B cell (primary cell): ENCODE data around the gene POLR2F. TPM values are rescaled to one million over a fixed set of nuclear protein-coding genes. Genes with fewer than 3 reads are reported as not detected.

Source experiments
- ATAC-seq: fragments of 200-7000 bp; cut with Tn5 transposase; one replicate; pipeline ENCODE4 v1.10.0; 2021; ENCODE audit warnings: low read depth, mild to moderate bottlenecking, moderate number of reproducible peaks, moderate library complexity
- CTCF ChIA-PET: fragments of 350-600 bp; sonication (Branson Sonifier 250); formaldehyde crosslinking; loops from one replicate; lab custom pipeline; 2021; ENCODE audit warnings: antibody characterized with exemption, inconsistent platforms; lab: Charles Lee
- POLR2A ChIA-PET: fragments of 350-600 bp; sonication (Branson Sonifier 250); formaldehyde crosslinking; loops from one replicate; lab custom pipeline; 2021; ENCODE audit warnings: antibody characterized with exemption; lab: Charles Lee
- DNase-seq: peaks from one replicate; pipeline ENCODE4 v3.0.0; 2013
- H2AFZ ChIP-seq: 2 replicates; pipeline ENCODE4 v1.6.1; 2012; ENCODE audit warnings: mild to moderate bottlenecking, low read depth, low read length; ENCODE audit not compliant: insufficient read depth, poor library complexity, severe bottlenecking
- H3K27ac ChIP-seq, 2 donors: 1 replicate in 1 of 2; 2 replicates in 1 of 2; pipeline ENCODE4 v1.5.1; 2012 to 2013; ENCODE audit warnings: low read length in 2 of 2, mild to moderate bottlenecking in 2 of 2, moderate library complexity in 1 of 2
- H3K27me3 ChIP-seq, 4 experiments: fragments of 200-600 bp in 1 of 4; sonication (generic) in 1 of 4; replicated peaks in 1 of 4; 1 replicate in 2 of 4; 2 replicates in 2 of 4; pipeline versions ENCODE4 v1.6.1 to v1.7.0; 2013 to 2016; ENCODE audit warnings: low read length in 3 of 4, mild to moderate bottlenecking in 2 of 4, mixed read lengths in 1 of 4, moderate library complexity in 1 of 4; ENCODE audit not compliant: insufficient read depth in 4 of 4, control insufficient read depth in 3 of 4; ENCODE audit errors: control extremely low read depth in 1 of 4
- H3K36me3 ChIP-seq, 2 experiments: replicated peaks in 1 of 2; 1 replicate in 1 of 2; 2 replicates in 1 of 2; pipeline versions ENCODE4 v1.6.1 to v1.7.1; 2013; ENCODE audit warnings: low read length in 1 of 2; ENCODE audit not compliant: insufficient read depth in 2 of 2, control insufficient read depth in 1 of 2; ENCODE audit errors: control extremely low read depth in 1 of 2, extremely low read depth in 1 of 2
- H3K4me1 ChIP-seq, 2 donors: fragments of 200-600 bp in 1 of 2; sonication (generic) in 1 of 2; 1 replicate in 1 of 2; 2 replicates in 1 of 2; pipeline versions ENCODE4 v1.5.1 to v1.6.1; 2013 to 2017; ENCODE audit warnings: low read length in 2 of 2; ENCODE audit not compliant: control insufficient read depth in 2 of 2, insufficient read depth in 2 of 2
- H3K4me2 ChIP-seq: replicated peaks from 2 replicates; pipeline ENCODE3; 2012; ENCODE audit warnings: mild to moderate bottlenecking, low read depth, low read length; ENCODE audit not compliant: poor library complexity, severe bottlenecking
- H3K4me3 ChIP-seq, 5 experiments: fragments of 200-600 bp in 1 of 5; sonication (generic) in 1 of 5; 1 replicate in 3 of 5; 2 replicates in 2 of 5; pipeline versions ENCODE4 v1.5.1 to v1.7.0; 2011 to 2016; ENCODE audit warnings: low read length in 4 of 5, mild to moderate bottlenecking in 4 of 5, low read depth in 2 of 5, control low read depth in 1 of 5, moderate library complexity in 1 of 5; ENCODE audit not compliant: insufficient read depth in 1 of 5; ENCODE audit errors: control extremely low read depth in 1 of 5, extremely low read depth in 1 of 5
- H3K79me2 ChIP-seq: fragments of 200-600 bp; sonication (generic); one replicate; pipeline ENCODE4 v1.6.0; 2016; ENCODE audit warnings: low read length; ENCODE audit not compliant: control insufficient read depth, insufficient read depth
- H3K9ac ChIP-seq: fragments of 200-600 bp; sonication (generic); 2 replicates; pipeline ENCODE4 v1.6.1; 2017; ENCODE audit warnings: mild to moderate bottlenecking, low read length, moderate library complexity
- H3K9me3 ChIP-seq, 3 donors: one replicate each; pipeline versions ENCODE4 v1.6.1 to v1.7.1; 2013; ENCODE audit warnings: low read length in 2 of 3; ENCODE audit not compliant: control insufficient read depth in 2 of 3, insufficient read depth in 1 of 3; ENCODE audit errors: control extremely low read depth in 1 of 3
- H4K20me1 ChIP-seq: 2 replicates; pipeline ENCODE4 v1.6.0; 2012; ENCODE audit warnings: mild to moderate bottlenecking, low read length; ENCODE audit not compliant: insufficient read depth, control insufficient read depth, poor library complexity, severe bottlenecking
- H3K27ac Mint-ChIP-seq: one replicate; pipeline ENCODE4 v1.8.0; 2021; ENCODE audit warnings: mixed read lengths
- H3K27me3 Mint-ChIP-seq: one replicate; pipeline ENCODE4 v1.8.0; 2021; ENCODE audit warnings: mixed read lengths
- H3K4me1 Mint-ChIP-seq: one replicate; pipeline ENCODE4 v1.8.0; 2021; ENCODE audit warnings: mixed read lengths
- H3K4me3 Mint-ChIP-seq: one replicate; pipeline ENCODE4 v1.8.0; 2021; ENCODE audit warnings: mixed read lengths
- H3K9me3 Mint-ChIP-seq: one replicate; pipeline ENCODE4 v1.8.0; 2022; ENCODE audit warnings: mixed read lengths; ENCODE audit not compliant: insufficient read depth
- EZH2 ChIP-seq: IDR thresholded peaks from 2 replicates; pipeline ENCODE4 v1.6.1; 2012; ENCODE audit warnings: borderline replicate concordance, low read depth, mild to moderate bottlenecking, moderate library complexity, low read length; ENCODE audit not compliant: insufficient read depth, poor library complexity, severe bottlenecking
- WGBS: methylation state at CpG from one replicate; pipeline ENCODE4 v1.1.5; 2013; ENCODE audit warnings: missing lambda C conversion rate; ENCODE audit not compliant: insufficient coverage; 5-methylcytosine and 5-hydroxymethylcytosine counted together
- intact Hi-C: fragments of 100-400 bp; cut with micrococcal nuclease; formaldehyde crosslinking; loops from one replicate; pipeline ENCODE4 v1.10.0; 2022
- polyA plus RNA-seq: library from polyadenylated mRNA; depleted of rRNA; stranded (reverse); fragments of >200 nt; gene quantifications from 2 replicates; pipeline ENCODE4 v1.2.3, GENCODE V29; 2012
- total RNA-seq, 2 donors: library from RNA; stranded (reverse); fragments of 120-200 nt in 1 of 2; gene quantifications; 1 replicate in 1 of 2; 2 replicates in 1 of 2; pipeline versions ENCODE4 v1.2.3 to v1.2.4, GENCODE V29; 2013 to 2022
- TF ChIP-seq, protein P1 (sequence below): fragments of 200-600 bp; IDR thresholded peaks from one replicate; pipeline ENCODE4 v1.8.0; 2022; ENCODE audit warnings: antibody characterized with exemption, mild to moderate bottlenecking

POLR2F gene
- total and polyA plus RNA-seq, 2 donors (not counting 1 experiment from before 2014, with no cell fraction given) = 41.8 to 49.6 TPM

DNA sequence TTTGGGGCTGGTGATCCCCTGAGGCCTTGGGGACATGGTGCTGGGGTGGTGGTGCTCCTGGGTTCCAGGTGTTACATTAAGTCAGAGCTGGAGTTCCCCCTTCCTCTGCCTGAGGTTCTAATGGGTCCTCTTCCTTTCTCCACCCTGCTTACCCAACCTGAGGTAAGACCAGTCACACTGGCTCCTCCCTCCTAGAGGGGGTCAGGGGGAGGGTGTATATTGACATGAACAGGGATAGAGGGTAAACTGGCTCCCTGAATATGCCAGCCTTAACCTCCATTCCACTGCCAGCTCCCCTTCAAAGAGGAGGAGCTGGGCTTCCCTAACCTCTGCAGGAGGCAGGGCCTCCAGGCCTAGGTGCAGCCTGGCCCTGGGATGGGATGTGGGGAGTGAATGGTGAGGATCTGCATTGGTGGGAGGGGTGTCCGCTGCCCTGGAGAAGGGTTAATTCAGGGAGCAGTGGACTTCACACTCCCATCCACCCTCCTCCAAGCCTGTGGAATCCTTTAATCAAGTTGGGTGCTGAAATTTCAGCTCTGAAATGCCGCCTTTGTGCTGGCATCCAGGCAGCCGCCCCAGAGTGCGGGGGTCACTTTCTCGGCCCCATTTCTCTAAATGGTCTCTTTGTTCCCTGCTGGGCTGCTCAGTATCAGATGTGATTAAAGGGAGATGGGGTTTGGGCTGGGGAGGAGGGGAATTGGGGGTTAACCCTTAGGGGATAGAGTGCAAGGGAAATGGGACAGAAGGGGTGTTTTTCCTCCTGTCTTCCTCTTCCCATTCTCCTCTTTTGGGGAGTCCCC, 15.2 kb downstream of the POLR2F start:
- no peak overlapping the region for H3K27ac Mint-ChIP-seq
- 100% methylated on average over 4 of the region's 5 CpGs for WGBS
- DNase-seq = no peak
- Histone ChIP-seq H3K4me2 (no peak overlapping the region), H2AFZ (no peak overlapping the region), H3K36me3 (peaks cover 0 to 41% of the 10 kb centered on the region in 2 experiments), H3K9ac (no peak overlapping the region), H3K4me1 (no peaks in the 10 kb centered on the region), H3K27me3 (no peaks in the 10 kb centered on the region), H3K79me2 (peaks cover 26% of the 10 kb centered on the region), H3K4me3 (no peak overlapping the region), H4K20me1 (peaks cover 17% of the 10 kb centered on the region), H3K27ac (no peak overlapping the region), H3K9me3 (no peaks in the 10 kb centered on the region)
- no peak for ATAC-seq
- TF ChIP-seq, protein P1, sequence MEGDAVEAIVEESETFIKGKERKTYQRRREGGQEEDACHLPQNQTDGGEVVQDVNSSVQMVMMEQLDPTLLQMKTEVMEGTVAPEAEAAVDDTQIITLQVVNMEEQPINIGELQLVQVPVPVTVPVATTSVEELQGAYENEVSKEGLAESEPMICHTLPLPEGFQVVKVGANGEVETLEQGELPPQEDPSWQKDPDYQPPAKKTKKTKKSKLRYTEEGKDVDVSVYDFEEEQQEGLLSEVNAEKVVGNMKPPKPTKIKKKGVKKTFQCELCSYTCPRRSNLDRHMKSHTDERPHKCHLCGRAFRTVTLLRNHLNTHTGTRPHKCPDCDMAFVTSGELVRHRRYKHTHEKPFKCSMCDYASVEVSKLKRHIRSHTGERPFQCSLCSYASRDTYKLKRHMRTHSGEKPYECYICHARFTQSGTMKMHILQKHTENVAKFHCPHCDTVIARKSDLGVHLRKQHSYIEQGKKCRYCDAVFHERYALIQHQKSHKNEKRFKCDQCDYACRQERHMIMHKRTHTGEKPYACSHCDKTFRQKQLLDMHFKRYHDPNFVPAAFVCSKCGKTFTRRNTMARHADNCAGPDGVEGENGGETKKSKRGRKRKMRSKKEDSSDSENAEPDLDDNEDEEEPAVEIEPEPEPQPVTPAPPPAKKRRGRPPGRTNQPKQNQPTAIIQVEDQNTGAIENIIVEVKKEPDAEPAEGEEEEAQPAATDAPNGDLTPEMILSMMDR = no peak
- TF ChIP-seq EZH2 = no peak
- ChIA-PET CTCF (no interaction called here), POLR2A (no interaction called here)
- H3K4me3 Mint-ChIP-seq = no peak overlapping the region
- intact Hi-C loops = no loop called here
- peaks cover 4% of the 10 kb centered on the region for H3K4me1 Mint-ChIP-seq
- H3K9me3 Mint-ChIP-seq = no peaks in the 10 kb centered on the region
- H3K27me3 Mint-ChIP-seq = no peaks in the 10 kb centered on the region

DNA sequence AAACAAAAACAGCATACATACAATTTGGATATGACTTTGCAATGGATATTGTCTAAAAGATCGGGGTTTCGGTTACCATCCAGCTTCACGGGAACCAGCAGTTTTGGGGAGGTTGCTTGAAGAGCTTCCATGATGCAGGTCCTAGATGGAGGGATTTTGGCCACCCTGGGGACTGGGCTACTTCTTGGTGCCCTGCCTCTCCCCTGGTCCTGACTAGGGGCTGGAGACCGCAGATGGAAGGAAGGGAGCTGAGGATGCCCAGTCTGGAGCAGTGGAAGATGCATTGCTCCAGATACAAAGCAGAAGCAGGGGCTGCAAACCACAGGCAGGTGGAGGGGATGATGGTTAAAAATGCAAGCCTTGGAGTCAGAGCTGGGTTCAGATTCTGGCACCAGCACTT, 17.4 kb downstream of the POLR2F start:
- ATAC-seq (no peak), DNase-seq (no peak)
- Histone ChIP-seq H3K36me3 (peaks cover 0 to 44% of the 10 kb centered on the region in 2 experiments), H3K27ac (no peak overlapping the region), H3K4me3 (no peak overlapping the region), H2AFZ (no peak overlapping the region), H3K9me3 (no peaks in the 10 kb centered on the region), H3K4me2 (no peak overlapping the region), H4K20me1 (peaks cover 12% of the 10 kb centered on the region), H3K79me2 (peaks cover 15% of the 10 kb centered on the region), H3K27me3 (no peaks in the 10 kb centered on the region), H3K9ac (no peak overlapping the region), H3K4me1 (no peaks in the 10 kb centered on the region)
- H3K27me3 Mint-ChIP-seq = no peaks in the 10 kb centered on the region
- no peaks in the 10 kb centered on the region for H3K9me3 Mint-ChIP-seq
- intact Hi-C loops = no loop called here
- H3K27ac Mint-ChIP-seq = no peak overlapping the region
- 100% methylated on average over 1 of the region's 4 CpGs for WGBS
- H3K4me1 Mint-ChIP-seq = no peaks in the 10 kb centered on the region
- TF ChIP-seq EZH2 = no peak
- TF ChIP-seq, protein P1 = no peak
- ChIA-PET CTCF (interaction anchor here (0.6 to 1.0 kb wide), 2 partner anchors 153 to 163 kb away, joined by 3 to 5 read pairs; partner anchors contain the start of gene GCAT), POLR2A (no interaction called here)
- no peak overlapping the region for H3K4me3 Mint-ChIP-seq
